ENCODE measurements around the gene ATXN7. TPM values are rescaled to one million over a fixed set of nuclear protein-coding genes. Genes with fewer than 3 reads are reported as not detected.

Gene ATXN7
- total and polyA plus RNA-seq, 2 of the 13 experiments (the other 11 are each of a cell fraction or from before 2014, with no cell fraction given) = 13.8 to 20.0 TPM

- peak; percentile 87 for TF ChIP-seq ZNF292 (CRISPR knock-in tag; IDR thresholded peaks at IDR 0.05; ENCODE audit: borderline replicate concordance, low read depth)
- peak; percentile 69; the same call in 1 of the 2 replicates for TF ChIP-seq SP5 (CRISPR knock-in tag; IDR thresholded peaks at IDR 0.05; ENCODE audit: borderline replicate concordance, low read depth)
- TF ChIP-seq RBM39 (IDR thresholded peaks at IDR 0.05; ENCODE audit: low read depth, low read length, poor library complexity, severe bottlenecking) = peak; percentile 79
- peak; percentile 87; the same call in 1 of the 2 replicates for TF ChIP-seq CREB1 (IDR thresholded peaks at IDR 0.05)
- TF ChIP-seq CREB1 (CRISPR knock-in tag; IDR thresholded peaks at IDR 0.05) = no peak
- no peak for TF ChIP-seq RBAK (CRISPR knock-in tag; IDR thresholded peaks at IDR 0.05)
- TF ChIP-seq, protein P1, sequence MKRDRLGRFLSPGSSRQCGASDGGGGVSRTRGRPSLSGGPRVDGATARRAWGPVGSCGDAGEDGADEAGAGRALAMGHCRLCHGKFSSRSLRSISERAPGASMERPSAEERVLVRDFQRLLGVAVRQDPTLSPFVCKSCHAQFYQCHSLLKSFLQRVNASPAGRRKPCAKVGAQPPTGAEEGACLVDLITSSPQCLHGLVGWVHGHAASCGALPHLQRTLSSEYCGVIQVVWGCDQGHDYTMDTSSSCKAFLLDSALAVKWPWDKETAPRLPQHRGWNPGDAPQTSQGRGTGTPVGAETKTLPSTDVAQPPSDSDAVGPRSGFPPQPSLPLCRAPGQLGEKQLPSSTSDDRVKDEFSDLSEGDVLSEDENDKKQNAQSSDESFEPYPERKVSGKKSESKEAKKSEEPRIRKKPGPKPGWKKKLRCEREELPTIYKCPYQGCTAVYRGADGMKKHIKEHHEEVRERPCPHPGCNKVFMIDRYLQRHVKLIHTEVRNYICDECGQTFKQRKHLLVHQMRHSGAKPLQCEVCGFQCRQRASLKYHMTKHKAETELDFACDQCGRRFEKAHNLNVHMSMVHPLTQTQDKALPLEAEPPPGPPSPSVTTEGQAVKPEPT (CRISPR knock-in tag; IDR thresholded peaks at IDR 0.05; ENCODE audit: low read depth) = peak; percentile 99
- TF ChIP-seq SAFB2 (CRISPR knock-in tag; IDR thresholded peaks at IDR 0.05; ENCODE audit: borderline replicate concordance, low read depth) = peak; percentile 86; the same call in 1 of the 2 replicates
- TF ChIP-seq GABPA (IDR thresholded peaks at IDR 0.05; ENCODE audit: low read depth, low read length) = peak; percentile 47
- TF ChIP-seq GABPA (CRISPR knock-in tag; IDR thresholded peaks at IDR 0.05; ENCODE audit: low read depth) = peak; percentile 62
- no peak for TF ChIP-seq ZNF75D (CRISPR knock-in tag; IDR thresholded peaks at IDR 0.05; ENCODE audit: borderline replicate concordance)
- peak; percentile 23; the same call in 1 of the 2 replicates for TF ChIP-seq KDM5A (IDR thresholded peaks at IDR 0.05; ENCODE audit: borderline replicate concordance, low read length)
- TF ChIP-seq, protein P2, sequence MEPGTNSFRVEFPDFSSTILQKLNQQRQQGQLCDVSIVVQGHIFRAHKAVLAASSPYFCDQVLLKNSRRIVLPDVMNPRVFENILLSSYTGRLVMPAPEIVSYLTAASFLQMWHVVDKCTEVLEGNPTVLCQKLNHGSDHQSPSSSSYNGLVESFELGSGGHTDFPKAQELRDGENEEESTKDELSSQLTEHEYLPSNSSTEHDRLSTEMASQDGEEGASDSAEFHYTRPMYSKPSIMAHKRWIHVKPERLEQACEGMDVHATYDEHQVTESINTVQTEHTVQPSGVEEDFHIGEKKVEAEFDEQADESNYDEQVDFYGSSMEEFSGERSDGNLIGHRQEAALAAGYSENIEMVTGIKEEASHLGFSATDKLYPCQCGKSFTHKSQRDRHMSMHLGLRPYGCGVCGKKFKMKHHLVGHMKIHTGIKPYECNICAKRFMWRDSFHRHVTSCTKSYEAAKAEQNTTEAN (CRISPR knock-in tag; conservative IDR thresholded peaks at IDR 0.05) = 0 out of 2 replicates have a peak, but pooled peaks have one; percentile 25
- no peak for TF ChIP-seq ZNF362 (CRISPR knock-in tag; IDR thresholded peaks at IDR 0.05; ENCODE audit: borderline replicate concordance)
- TF ChIP-seq ZNF644 (CRISPR knock-in tag; IDR thresholded peaks at IDR 0.05; ENCODE audit: low read depth) = no peak
- TF ChIP-seq ZZZ3 (CRISPR knock-in tag; IDR thresholded peaks at IDR 0.05; ENCODE audit: borderline replicate concordance) = no peak
- peak; percentile 37; the same call in 1 of the 2 replicates for TF ChIP-seq TBX3 (IDR thresholded peaks at IDR 0.05; ENCODE audit: borderline replicate concordance)
- no peak for TF ChIP-seq ZBTB1 (CRISPR knock-in tag; IDR thresholded peaks at IDR 0.05; ENCODE audit: borderline replicate concordance)
- no peak for TF ChIP-seq GTF2F1 (IDR thresholded peaks at IDR 0.05; ENCODE audit: low read length)
- TF ChIP-seq TCF7 (IDR thresholded peaks at IDR 0.05; ENCODE audit: low read depth) = no peak
- TF ChIP-seq, protein P3, sequence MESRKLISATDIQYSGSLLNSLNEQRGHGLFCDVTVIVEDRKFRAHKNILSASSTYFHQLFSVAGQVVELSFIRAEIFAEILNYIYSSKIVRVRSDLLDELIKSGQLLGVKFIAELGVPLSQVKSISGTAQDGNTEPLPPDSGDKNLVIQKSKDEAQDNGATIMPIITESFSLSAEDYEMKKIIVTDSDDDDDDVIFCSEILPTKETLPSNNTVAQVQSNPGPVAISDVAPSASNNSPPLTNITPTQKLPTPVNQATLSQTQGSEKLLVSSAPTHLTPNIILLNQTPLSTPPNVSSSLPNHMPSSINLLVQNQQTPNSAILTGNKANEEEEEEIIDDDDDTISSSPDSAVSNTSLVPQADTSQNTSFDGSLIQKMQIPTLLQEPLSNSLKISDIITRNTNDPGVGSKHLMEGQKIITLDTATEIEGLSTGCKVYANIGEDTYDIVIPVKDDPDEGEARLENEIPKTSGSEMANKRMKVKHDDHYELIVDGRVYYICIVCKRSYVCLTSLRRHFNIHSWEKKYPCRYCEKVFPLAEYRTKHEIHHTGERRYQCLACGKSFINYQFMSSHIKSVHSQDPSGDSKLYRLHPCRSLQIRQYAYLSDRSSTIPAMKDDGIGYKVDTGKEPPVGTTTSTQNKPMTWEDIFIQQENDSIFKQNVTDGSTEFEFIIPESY (CRISPR knock-in tag; IDR thresholded peaks at IDR 0.05) = no peak
- TF ChIP-seq HNF4A (CRISPR knock-in tag; IDR thresholded peaks at IDR 0.05) = peak; percentile 63
- TF ChIP-seq GATAD2A (CRISPR knock-in tag; IDR thresholded peaks at IDR 0.05) = no peak; the same call in none of the 2 replicates
Measured at GRCh38 chr3:63911873-63912767, 48.5 kb downstream of the ATXN7 start, which contains the start of gene SCAANT1 (continued).

All from HepG2 (cell line).